Stimulated activated CD4-positive, alpha-beta T cell treated with anti-CD3 and anti-CD28 coated beads, Interleukin-12 subunit alpha, Interleukin-12 subunit beta, amount 100 ng/mL, for 24 hours (primary cell): ENCODE data around the gene BCL11B.

Experiments used
- DNase-seq, 2 experiments: peaks; one replicate each; pipeline ENCODE4 v3.0.0-alpha.2; 2020; ENCODE audit warnings: low read depth in 2 of 2

The BCL11B gene

GRCh38 chr14:99181804-99182520 lies 90.0 kb downstream of the BCL11B start:
- DNase-seq: no peak

GRCh38 chr14:99181241-99181640 lies 90.8 kb downstream of the BCL11B start:
- no peak for DNase-seq

- no peak for DNase-seq
Measured at GRCh38 chr14:99179946-99180345, 92.1 kb downstream of the BCL11B start.

GRCh38 chr14:99179506-99179905 lies 92.5 kb downstream of the BCL11B start:
- DNase-seq: no peak

GRCh38 chr14:99177886-99178835 lies 93.8 kb downstream of the BCL11B start:
- no peak for DNase-seq

GRCh38 chr14:99177046-99177655 lies 94.8 kb downstream of the BCL11B start:
- DNase-seq: no peak

- no peak for DNase-seq
Measured at GRCh38 chr14:99176156-99176945, 95.6 kb downstream of the BCL11B start.

- DNase-seq: no peak
Measured at GRCh38 chr14:99175331-99176155, 96.5 kb downstream of the BCL11B start.

- no peak for DNase-seq
Measured at GRCh38 chr14:99174770-99175319, 97.2 kb downstream of the BCL11B start.

- no peak for DNase-seq
Measured at GRCh38 chr14:99174081-99174769, 97.8 kb downstream of the BCL11B start.

GRCh38 chr14:99173506-99173905 lies 98.5 kb downstream of the BCL11B start:
- DNase-seq: no peak

- no peak for DNase-seq
Measured at GRCh38 chr14:99173086-99173485, 98.9 kb downstream of the BCL11B start.

- DNase-seq: no peak
Measured at GRCh38 chr14:99171396-99171795, 100.6 kb downstream of the BCL11B start.

GRCh38 chr14:99169776-99170356 lies 102.1 kb downstream of the BCL11B start:
- no peak for DNase-seq

- no peak for DNase-seq
Measured at GRCh38 chr14:99168330-99168729, 103.7 kb downstream of the BCL11B start.

- DNase-seq: no peak
Measured at GRCh38 chr14:99166506-99166905, 105.5 kb downstream of the BCL11B start.

GRCh38 chr14:99164712-99165111 lies 107.3 kb downstream of the BCL11B start:
- no peak for DNase-seq

GRCh38 chr14:99163446-99163845 lies 108.6 kb downstream of the BCL11B start:
- DNase-seq: no peak
